ENCODE measurements around the gene IL17B.

IL17B gene

DNA sequence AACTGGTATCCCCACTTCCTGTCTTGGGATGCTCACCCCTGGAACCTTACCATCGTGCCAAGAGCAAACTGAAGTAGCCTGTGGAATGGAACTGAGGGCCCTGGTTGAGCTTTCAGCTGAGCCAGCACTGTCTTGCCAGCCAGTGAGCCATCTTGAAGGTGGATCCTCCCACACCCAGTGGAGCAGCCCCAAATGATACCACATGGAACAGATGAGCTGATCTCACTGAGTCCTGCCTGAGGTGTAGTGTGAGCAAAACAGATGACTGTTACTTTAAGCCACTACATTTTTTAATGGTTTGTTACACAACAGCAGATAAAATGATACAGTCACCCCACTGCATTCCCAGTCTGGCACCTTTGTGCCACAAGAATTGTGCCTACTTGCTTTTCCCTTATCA, 23.4 kb downstream of the IL17B start:
- DNase-seq = no peak

DNA sequence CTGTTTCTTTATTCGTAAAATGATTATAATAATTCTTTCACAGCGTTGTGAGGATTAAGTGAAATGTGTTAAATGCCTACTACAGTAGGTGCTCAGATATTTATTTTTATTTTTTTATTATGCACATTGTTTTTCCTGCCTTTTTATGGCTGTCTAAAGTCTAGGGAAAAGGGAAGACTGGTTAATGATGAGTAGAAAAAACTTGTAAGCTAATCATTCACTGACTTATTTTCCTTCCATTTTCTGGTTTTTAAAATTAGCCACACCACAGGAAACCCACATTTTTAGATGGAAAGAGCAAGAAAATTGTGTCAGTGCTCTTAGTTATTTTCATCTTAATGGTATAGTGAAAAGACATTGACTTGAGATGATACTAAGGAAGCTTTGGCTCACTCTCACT, 25.2 kb downstream of the IL17B start:
- DNase-seq = no peak

DNA sequence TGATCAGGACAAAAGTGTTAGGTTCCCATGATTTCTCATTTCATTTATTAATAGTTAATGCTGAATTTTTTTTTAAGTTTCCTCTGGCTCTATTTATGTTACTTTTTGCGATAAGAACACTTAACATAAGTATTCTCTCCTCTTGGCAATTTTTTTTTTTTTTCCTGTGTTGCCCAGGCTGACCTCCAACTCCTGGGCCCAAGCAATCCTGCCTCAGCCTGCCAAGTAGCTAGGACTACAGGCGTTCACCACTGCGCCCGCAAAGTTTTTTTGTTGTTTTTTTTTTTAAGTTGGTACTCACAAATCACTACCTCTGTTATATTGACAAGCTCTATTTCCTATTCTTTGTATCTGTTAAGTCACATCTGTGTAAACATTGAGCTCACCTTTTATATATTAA, 26.9 kb downstream of the IL17B start:
- DNase-seq = no peak

DNA sequence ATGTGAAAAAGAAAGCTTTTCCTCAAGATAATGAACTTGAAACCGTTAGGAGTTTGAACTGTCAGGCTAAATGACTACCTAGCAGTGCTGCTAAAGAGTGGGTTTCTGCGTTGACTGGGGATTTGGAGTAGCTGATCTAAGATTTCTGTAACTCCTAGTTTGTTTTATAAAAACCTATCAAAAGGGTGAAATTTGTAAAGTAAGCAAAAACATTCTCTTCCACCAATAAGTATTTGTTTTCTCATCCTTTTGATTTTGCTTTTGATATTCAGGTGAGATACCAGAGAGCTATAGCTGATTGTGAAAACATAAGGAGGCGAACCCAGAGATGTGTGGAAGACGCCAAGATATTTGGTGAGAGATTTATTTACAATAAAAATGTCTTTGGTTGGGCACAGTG, 29.7 kb downstream of the IL17B start:
- DNase-seq = no peak

DNA sequence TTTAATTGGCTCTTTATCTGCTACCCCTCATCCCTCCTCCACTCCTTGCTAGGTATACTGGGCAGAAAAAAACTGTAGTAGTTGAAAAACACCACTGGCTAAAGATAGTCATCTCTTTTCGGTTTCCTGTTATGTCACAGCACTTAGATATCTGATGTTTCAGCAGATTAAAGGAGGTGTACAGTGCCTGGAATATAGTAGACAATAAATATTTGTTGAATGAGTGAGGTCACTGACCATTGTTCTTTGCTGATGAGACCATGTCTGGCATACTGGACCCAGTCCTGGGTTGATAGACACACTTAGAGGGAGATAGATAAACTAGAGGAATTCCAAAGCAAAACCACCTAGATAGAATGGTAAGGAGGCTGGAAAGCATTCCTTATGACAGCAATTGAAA, 30.6 kb downstream of the IL17B start:
- DNase-seq = no peak

DNA sequence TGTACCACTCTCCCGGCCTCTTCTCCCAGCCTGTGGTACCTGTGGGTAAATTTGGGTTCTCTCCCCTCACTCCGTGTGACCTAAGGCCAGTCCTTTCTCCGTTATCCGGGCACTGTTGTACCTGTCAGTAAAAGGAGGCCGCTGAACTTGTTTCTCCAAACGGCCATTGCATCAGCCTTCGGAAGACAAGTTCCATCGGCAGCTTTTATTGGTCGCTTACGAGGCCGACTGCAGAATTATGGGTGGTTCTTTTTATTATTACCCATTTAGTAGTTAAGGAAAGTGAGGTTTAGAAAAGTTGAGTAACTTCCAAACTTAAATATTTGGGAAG, 33.2 kb downstream of the IL17B start:
- no peak for DNase-seq

DNA sequence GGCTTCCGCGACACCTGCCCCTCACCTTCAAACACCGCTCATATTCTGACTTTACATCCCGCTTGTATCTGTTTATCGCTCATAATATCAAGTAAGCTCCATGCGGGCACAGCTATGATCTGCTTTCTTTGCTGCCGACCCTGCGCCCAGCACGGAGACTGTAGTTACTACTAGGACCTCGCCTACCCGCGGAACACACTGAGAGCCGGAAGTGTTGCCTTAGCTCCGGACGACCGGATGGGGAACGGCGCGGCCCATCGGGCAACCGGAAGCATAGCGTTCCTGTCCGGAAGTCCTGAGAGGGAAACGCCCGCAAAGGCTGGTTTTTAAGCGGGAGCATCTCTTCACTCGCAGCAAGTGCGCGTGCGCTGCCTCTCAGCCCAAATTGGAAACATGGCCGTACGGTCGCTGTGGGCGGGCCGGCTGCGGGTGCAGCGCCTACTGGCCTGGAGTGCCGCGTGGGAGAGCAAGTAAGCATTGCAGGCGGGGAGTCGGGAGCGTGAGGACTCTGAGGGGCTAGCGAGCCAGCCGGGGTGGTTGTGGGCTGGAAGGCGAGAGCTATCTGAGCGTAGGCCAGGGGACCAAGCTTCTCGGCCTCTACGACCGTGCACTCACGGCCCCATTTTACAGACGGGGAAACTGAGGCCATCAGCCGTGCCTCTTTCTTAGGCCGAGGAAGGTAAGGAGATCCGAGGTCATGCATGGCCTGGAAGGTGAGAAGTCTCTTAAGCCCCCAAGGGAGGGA, 33.8 kb downstream of the IL17B start, which contains the start of gene GRPEL2:
GRPEL2 (plus strand) TSS at position 353 of the 745 bp plus-strand sequence; CDS start at position 394, 41 bp downstream.
- peak; percentile 96 for DNase-seq

DNA sequence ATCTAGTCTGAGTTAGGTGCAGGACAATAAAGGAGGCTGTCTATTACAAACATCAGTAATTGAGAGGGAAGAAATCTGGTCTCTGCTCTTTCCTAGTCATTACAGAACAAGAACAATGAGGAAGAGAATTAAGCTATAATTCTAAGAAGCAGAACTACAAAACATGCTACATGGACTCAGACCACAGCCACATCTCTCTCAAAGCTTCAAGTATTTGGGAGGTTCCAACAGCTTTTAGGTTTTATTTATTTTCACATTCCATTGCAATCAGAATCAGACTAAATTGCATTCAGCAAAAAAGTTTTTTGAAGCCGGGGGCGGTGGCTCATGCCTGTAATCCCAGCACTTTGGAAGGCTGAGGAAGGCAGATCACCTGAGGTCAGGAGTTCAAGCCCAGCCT, 34.9 kb downstream of the IL17B start:
- no peak for DNase-seq

DNA sequence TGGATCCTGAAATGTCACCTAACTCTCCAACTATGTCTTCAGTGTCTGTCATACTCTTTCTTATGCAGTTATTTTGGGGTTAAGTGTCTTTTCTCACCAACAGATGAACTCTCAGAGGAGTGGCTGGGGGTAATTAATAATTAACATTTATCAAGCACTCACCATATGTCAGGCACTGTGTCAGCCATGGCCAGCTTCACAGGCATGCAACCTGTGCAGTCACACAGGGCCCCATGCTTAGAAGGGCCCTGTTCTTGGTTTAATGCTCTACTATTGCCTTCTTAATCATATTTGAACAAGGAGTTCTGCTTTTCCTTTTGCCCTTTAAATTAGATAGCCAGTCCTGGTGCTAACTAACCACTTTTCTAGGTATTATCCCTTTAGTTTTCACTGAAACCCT, 37.2 kb downstream of the IL17B start:
- DNase-seq = no peak

DNA sequence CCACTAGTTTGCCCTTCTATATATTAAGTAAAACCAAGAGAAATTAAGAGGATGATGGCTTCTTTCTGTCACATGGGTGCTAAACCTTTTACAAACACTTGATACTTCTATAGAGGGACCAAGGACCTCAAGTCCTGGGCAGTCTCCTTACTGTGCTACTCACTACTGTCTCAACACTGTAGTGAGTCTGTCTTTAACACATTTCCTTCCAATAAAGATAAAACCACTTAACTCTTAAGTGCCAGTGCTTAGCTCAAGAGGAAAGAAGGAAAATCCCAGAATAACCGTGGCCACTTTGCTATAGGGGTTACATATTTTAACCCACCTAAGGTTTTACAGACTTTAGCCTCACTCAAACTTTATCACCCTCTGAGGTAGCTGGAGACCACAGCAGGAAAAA, 38.2 kb downstream of the IL17B start:
- DNase-seq = no peak

DNA sequence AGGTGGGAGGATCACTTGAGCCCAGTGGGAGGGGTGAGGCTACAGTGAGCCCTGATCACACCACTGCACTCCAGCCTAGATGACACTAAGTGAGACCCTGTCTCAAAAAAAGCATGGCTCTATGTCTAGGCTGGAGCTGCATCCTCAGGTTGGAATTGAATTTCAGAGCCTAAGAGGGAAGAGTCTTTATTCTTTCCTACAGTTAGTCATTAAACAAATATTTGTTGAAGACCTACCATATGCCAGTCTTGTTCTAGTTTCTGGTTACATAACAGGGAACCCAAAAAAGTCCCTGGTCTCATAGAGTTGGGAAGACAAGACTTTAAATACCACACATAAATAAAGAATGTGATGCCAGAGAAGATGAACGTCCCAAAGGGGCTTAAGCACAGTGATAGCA, 40.7 kb downstream of the IL17B start:
- DNase-seq = no peak

DNA sequence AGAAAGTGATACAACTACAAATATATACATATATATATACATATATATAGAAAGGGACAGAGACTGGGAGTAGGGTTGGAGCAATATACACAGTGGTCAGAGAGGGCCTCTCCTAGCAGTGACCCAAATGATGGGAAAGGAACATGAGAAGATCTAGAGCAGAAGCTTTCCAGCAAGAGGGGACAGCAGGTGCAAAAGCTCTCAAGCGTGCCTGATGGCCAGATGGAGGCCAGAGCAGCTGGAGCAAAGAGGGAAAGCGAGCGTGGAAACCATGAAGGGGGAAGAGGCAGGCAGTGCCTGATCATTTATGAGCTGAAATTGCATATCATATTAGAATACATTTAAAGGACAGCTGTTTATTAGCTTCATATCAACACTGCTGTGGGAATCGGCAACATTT, 41.4 kb downstream of the IL17B start:
- DNase-seq = no peak

DNA sequence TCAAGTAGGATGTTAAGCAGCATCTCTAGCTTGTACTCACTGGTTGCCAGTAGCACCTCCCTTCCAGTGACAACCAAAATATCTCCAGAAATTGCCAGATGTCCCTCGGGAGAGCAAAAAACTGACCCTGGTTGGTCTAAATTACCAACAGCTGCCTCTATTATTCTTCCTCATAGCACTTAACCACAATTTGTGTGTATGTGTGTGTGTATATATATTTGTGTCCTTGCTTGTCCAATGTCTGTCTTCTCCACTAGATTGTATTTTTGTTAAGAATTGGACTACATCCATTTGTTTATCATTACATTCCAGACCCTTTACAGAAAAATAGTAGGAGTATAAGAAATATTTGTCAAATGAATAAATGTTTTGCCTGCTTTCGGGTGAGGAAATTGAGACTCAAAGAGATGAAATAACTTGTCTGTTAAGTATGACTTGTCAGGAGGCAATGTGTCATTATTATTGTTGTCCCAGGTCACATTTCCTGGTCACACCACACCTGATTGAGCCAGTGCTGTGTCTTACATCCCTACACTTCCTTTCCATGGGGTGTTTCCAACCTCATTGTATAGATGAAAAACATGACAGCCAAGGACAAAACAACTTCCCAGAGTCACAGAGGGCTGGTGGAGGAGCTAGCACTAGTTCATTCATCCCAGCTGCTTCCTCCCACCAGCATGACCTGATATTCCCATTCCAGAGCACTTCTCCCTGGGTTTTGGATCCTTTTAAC, 45.2 kb downstream of the IL17B start:
- DNase-seq = no peak

DNA sequence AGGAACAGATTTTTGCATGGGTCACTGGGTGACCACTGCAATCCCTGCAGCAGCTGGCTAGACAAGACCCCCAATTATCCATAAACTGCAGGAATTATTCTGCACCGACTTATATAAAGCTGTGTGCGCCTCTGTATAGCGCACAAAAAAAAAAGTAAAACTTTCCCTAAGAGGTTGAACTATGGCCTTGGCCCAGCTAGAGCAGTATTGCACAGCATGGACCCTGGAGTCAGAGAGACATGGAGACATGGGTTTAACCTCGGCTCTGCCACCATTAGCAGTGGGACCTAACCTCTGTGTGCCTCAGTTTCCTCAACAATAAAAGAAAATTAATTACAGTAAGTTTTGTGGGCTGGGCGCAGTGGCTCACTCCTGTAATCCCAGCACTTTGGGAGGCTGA, 50.9 kb downstream of the IL17B start:
- DNase-seq = no peak

DNA sequence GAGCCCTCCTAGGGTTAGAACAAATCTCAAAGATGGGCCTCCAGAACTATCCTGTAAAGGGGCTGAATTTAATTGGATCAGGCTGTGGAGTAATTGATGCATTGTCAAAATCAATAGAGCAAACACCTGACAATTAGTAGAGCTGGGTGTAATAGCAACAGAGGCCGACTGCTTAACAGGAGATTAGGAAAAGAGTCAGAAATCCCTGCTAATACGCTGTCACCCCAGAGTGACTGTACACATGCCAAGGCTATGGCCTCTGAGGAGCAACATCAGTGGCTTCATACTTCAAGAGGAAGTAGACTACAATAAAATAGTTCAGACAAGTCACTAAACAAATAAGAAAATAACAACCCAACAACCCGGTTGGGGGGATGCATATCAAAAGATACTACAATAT, 52.5 kb downstream of the IL17B start:
- no peak for DNase-seq

DNA sequence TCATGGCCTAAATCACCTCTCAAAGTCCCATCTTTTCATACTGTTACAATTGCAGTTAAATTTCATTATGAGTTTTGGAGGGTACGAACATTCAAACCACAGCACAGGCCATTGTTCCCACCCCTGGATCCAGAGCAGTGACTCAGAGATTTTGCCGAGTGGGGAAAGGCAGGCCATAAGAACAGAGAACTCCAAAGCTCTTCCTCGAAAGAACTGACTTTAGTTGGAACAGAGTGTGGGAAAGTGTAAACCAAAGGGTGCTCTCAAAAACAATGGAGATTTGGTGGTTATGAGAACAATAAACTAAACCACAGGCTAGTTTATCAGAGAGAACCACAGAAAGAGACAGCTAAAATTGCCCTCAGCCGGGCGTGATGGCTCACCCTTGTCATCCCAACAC, 53.2 kb downstream of the IL17B start:
- DNase-seq = no peak

DNA sequence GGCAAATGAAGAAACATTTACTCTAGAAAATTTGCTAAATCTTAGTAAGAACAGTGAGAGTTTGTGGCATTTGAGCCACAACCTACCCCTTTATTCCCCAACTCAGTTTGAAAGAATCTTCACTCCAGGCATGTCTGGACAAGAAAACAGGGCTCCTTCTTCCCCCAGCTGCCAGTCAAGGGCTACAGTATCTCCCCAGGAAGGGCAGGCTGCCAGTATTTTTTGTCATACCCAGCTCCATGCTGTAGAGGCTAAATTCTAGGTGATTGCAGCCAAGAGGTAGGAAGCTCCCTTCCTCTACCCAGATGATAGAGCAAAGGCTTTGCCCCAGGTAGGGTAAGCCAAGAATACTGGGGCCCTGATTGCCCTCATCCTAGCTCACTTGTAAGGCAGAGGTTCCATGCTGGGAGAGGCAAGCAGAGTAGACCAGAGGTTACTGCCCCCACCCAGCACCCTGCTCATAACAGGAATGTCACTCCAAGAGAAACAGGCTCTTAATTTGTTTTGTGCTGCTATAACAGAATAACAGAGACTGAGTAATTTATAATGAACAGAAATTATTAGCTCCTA, 53.8 kb downstream of the IL17B start:
- no peak for DNase-seq

DNA sequence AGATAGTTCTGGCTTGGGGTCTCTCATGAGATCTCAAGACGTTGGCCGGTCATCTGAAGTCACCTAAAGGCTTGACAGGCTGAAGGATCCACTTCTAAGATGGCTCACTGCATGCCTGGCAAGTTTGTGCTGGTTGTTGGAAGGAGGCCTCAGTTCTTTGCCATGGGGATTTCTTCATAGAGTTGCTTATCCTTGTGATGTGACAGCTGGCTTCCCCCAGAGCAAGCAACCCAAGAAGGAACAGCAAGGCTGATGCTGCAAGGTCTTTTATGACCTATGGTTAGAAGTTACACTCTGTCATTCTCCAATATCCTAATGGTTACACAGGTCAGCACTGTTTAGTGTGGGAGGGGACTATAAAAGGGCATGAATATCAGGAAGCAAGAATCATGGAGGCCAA, 54.5 kb downstream of the IL17B start:
- no peak for DNase-seq

All from activated CD8-positive, alpha-beta memory T cell treated with anti-CD3 and anti-CD28 coated beads for 24 hours (primary cell).